HEK293 (cell line): Measurements from ENCODE around the gene LPIN1.

Experiments
- ZFHX2 ChIP-seq: fragments of 450-650 bp; formaldehyde crosslinking; conservative IDR thresholded peaks from 2 replicates; pipeline ENCODE4 v1.5.1; 2016; ENCODE audit warnings: missing biosample characterization, missing genetic modification characterization
- TF ChIP-seq, protein P1 (sequence below): fragments of 450-650 bp; formaldehyde crosslinking; IDR thresholded peaks from 2 replicates; pipeline ENCODE4 v1.5.1; 2016; ENCODE audit warnings: missing biosample characterization, missing genetic modification characterization
- TF ChIP-seq, protein P2 (sequence below): fragments of 450-650 bp; formaldehyde crosslinking; IDR thresholded peaks from 2 replicates; pipeline ENCODE4 v1.5.1; 2017; ENCODE audit warnings: missing biosample characterization, missing genetic modification characterization
- TF ChIP-seq, protein P3 (sequence below): fragments of 450-650 bp; formaldehyde crosslinking; IDR thresholded peaks from 2 replicates; pipeline ENCODE4 v1.5.1; 2016; ENCODE audit warnings: missing biosample characterization, missing genetic modification characterization

DNA sequence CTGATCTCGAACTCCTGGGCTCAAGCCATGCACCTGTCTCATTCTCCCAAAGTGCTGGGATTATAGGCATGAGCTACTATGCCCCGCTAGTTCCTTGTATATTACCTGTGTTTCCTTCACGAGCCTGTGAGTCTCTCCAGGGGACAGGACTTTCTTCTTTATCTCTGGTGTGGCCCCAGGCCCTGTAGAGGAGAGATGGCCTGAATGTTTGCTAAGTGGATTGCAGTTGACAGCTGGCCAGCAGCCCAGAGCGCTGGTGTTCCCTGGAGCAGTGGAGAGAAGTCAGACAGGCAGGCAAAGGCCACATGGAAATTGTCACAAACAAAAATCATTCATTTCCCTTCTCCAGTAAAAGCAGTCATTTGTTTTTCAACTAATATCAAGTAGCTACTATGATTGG, 17.9 kb downstream of the LPIN1 start:
- TF ChIP-seq, protein P1, sequence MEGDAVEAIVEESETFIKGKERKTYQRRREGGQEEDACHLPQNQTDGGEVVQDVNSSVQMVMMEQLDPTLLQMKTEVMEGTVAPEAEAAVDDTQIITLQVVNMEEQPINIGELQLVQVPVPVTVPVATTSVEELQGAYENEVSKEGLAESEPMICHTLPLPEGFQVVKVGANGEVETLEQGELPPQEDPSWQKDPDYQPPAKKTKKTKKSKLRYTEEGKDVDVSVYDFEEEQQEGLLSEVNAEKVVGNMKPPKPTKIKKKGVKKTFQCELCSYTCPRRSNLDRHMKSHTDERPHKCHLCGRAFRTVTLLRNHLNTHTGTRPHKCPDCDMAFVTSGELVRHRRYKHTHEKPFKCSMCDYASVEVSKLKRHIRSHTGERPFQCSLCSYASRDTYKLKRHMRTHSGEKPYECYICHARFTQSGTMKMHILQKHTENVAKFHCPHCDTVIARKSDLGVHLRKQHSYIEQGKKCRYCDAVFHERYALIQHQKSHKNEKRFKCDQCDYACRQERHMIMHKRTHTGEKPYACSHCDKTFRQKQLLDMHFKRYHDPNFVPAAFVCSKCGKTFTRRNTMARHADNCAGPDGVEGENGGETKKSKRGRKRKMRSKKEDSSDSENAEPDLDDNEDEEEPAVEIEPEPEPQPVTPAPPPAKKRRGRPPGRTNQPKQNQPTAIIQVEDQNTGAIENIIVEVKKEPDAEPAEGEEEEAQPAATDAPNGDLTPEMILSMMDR (tag by site-specific recombination) = no peak
- TF ChIP-seq, protein P2, sequence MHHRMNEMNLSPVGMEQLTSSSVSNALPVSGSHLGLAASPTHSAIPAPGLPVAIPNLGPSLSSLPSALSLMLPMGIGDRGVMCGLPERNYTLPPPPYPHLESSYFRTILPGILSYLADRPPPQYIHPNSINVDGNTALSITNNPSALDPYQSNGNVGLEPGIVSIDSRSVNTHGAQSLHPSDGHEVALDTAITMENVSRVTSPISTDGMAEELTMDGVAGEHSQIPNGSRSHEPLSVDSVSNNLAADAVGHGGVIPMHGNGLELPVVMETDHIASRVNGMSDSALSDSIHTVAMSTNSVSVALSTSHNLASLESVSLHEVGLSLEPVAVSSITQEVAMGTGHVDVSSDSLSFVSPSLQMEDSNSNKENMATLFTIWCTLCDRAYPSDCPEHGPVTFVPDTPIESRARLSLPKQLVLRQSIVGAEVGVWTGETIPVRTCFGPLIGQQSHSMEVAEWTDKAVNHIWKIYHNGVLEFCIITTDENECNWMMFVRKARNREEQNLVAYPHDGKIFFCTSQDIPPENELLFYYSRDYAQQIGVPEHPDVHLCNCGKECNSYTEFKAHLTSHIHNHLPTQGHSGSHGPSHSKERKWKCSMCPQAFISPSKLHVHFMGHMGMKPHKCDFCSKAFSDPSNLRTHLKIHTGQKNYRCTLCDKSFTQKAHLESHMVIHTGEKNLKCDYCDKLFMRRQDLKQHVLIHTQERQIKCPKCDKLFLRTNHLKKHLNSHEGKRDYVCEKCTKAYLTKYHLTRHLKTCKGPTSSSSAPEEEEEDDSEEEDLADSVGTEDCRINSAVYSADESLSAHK (tag by site-specific recombination) = no peak
- TF ChIP-seq, protein P3, sequence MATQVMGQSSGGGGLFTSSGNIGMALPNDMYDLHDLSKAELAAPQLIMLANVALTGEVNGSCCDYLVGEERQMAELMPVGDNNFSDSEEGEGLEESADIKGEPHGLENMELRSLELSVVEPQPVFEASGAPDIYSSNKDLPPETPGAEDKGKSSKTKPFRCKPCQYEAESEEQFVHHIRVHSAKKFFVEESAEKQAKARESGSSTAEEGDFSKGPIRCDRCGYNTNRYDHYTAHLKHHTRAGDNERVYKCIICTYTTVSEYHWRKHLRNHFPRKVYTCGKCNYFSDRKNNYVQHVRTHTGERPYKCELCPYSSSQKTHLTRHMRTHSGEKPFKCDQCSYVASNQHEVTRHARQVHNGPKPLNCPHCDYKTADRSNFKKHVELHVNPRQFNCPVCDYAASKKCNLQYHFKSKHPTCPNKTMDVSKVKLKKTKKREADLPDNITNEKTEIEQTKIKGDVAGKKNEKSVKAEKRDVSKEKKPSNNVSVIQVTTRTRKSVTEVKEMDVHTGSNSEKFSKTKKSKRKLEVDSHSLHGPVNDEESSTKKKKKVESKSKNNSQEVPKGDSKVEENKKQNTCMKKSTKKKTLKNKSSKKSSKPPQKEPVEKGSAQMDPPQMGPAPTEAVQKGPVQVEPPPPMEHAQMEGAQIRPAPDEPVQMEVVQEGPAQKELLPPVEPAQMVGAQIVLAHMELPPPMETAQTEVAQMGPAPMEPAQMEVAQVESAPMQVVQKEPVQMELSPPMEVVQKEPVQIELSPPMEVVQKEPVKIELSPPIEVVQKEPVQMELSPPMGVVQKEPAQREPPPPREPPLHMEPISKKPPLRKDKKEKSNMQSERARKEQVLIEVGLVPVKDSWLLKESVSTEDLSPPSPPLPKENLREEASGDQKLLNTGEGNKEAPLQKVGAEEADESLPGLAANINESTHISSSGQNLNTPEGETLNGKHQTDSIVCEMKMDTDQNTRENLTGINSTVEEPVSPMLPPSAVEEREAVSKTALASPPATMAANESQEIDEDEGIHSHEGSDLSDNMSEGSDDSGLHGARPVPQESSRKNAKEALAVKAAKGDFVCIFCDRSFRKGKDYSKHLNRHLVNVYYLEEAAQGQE = no peak
- TF ChIP-seq ZFHX2 (tag by site-specific recombination) = no peak
